Keratinocyte (primary cell): Measurements from ENCODE around the gene GAB1. TPM values are rescaled to one million over a fixed set of nuclear protein-coding genes. Genes with fewer than 3 reads are reported as not detected.

Experiments
- DNase-seq: peaks from one replicate; pipeline ENCODE4 v3.0.0-alpha.2; 2011; ENCODE audit warnings: low read depth, missing footprints, low spot score
- FAIRE-seq: peaks from 2 replicates; lab custom pipeline; 2011; peaks lifted over from hg19 to GRCh38; lab: Jason Lieb, UNC
- H2AFZ ChIP-seq: 2 replicates; pipeline ENCODE4 v1.6.0; 2012; ENCODE audit warnings: low read length, control low read depth, inconsistent platforms; ENCODE audit not compliant: control insufficient read depth
- H3K27ac ChIP-seq: 2 replicates; pipeline ENCODE4 v1.5.1; 2011; ENCODE audit warnings: low read length; ENCODE audit not compliant: control insufficient read depth, insufficient read depth
- H3K27me3 ChIP-seq: 3 replicates; pipeline ENCODE4 v1.6.0; 2011; ENCODE audit warnings: low read length; ENCODE audit not compliant: control insufficient read depth, insufficient read depth; ENCODE audit errors: extremely low read depth
- H3K36me3 ChIP-seq, 2 experiments: 2 replicates in 1 of 2; 3 replicates in 1 of 2; pipeline ENCODE4 v1.5.1; 2011; ENCODE audit warnings: low read length in 2 of 2, mild to moderate bottlenecking in 1 of 2; ENCODE audit not compliant: control insufficient read depth in 2 of 2, insufficient read depth in 2 of 2; ENCODE audit errors: extremely low read depth in 1 of 2
- H3K4me1 ChIP-seq: 3 replicates; pipeline ENCODE4 v1.5.1; 2011; ENCODE audit warnings: low read length; ENCODE audit not compliant: control insufficient read depth, insufficient read depth; ENCODE audit errors: extremely low read depth
- H3K4me2 ChIP-seq: 3 replicates; pipeline ENCODE4 v1.6.0; 2011; ENCODE audit warnings: low read depth, low read length; ENCODE audit not compliant: control insufficient read depth, insufficient read depth; ENCODE audit errors: extremely low read depth
- H3K4me3 ChIP-seq, 3 experiments: fragments of 200-600 bp in 1 of 3; sonication (generic) in 1 of 3; 2 replicates in 2 of 3; 3 replicates in 1 of 3; pipeline ENCODE4 v1.5.1; 2011 to 2016; ENCODE audit warnings: low read length in 3 of 3, mild to moderate bottlenecking in 3 of 3, control low read depth in 2 of 3, inconsistent platforms in 1 of 3, low read depth in 1 of 3, mixed read lengths in 1 of 3, mixed run types in 1 of 3, moderate library complexity in 1 of 3; ENCODE audit not compliant: control insufficient read depth in 2 of 3, insufficient read depth in 2 of 3; ENCODE audit errors: extremely low read depth in 1 of 3
- H3K79me2 ChIP-seq: 2 replicates; pipeline ENCODE4 v1.6.0; 2012; ENCODE audit warnings: low read length; ENCODE audit not compliant: control insufficient read depth, insufficient read depth
- H3K9ac ChIP-seq: 3 replicates; pipeline ENCODE4 v1.6.0; 2011; ENCODE audit warnings: low read length; ENCODE audit not compliant: control insufficient read depth, insufficient read depth; ENCODE audit errors: extremely low read depth
- H3K9me1 ChIP-seq: 3 replicates; pipeline ENCODE4 v1.6.0; 2011; ENCODE audit warnings: low read length; ENCODE audit not compliant: control insufficient read depth, insufficient read depth; ENCODE audit errors: extremely low read depth
- H3K9me3 ChIP-seq: 2 replicates; pipeline ENCODE4 v1.5.1; 2012; ENCODE audit warnings: low read depth, low read length; ENCODE audit not compliant: control insufficient read depth
- H4K20me1 ChIP-seq: 3 replicates; pipeline ENCODE4 v1.6.0; 2011; ENCODE audit warnings: low read length; ENCODE audit not compliant: control insufficient read depth, insufficient read depth; ENCODE audit errors: extremely low read depth
- EZH2 ChIP-seq: IDR thresholded peaks from one replicate; pipeline ENCODE4 v1.6.1; 2012; ENCODE audit warnings: inconsistent platforms, mild to moderate bottlenecking, low read length, moderate library complexity
- dilution Hi-C: fragments of 300-500 bp; cut with MboI; formaldehyde crosslinking; loops from one replicate; pipeline ENCODE4 v1.7.0; 2020; ENCODE audit warnings: low sequenced_read_pairs; ENCODE audit not compliant: extremely low pct_ligation_motif_present
- polyA plus RNA-seq, 5 experiments: library from polyadenylated mRNA; depleted of rRNA in 3 of 5; stranded (reverse) in 3 of 5; stranded (forward) in 1 of 5; unstranded in 1 of 5; fragments of >200 nt; gene quantifications; 1 replicate in 1 of 5; 2 replicates in 3 of 5; 3 replicates in 1 of 5; pipeline versions ENCODE4 v1.2.1 to v1.2.3, GENCODE V29; 2011 to 2012; ENCODE audit warnings: missing spikeins in 2 of 5, low read depth in 1 of 5, low replicate concordance in 1 of 5
- TF ChIP-seq, protein P1 (sequence below), 3 experiments: IDR thresholded peaks in 1 of 3; conservative IDR thresholded peaks in 1 of 3; optimal IDR thresholded peaks in 1 of 3; 2 replicates in 2 of 3; 3 replicates in 1 of 3; pipeline versions ENCODE3 to v1.5.1; 2011; ENCODE audit warnings: low read length in 3 of 3, mild to moderate bottlenecking in 3 of 3, moderate library complexity in 2 of 3, control low read depth in 1 of 3, inconsistent platforms in 1 of 3; ENCODE audit not compliant: insufficient read depth in 2 of 3; ENCODE audit errors: extremely low read depth in 1 of 3

Gene GAB1
- polyA plus RNA-seq, 1 donor (not counting 4 experiments of a cell fraction or from before 2014, with no cell fraction given), result 11.0 TPM

DNA sequence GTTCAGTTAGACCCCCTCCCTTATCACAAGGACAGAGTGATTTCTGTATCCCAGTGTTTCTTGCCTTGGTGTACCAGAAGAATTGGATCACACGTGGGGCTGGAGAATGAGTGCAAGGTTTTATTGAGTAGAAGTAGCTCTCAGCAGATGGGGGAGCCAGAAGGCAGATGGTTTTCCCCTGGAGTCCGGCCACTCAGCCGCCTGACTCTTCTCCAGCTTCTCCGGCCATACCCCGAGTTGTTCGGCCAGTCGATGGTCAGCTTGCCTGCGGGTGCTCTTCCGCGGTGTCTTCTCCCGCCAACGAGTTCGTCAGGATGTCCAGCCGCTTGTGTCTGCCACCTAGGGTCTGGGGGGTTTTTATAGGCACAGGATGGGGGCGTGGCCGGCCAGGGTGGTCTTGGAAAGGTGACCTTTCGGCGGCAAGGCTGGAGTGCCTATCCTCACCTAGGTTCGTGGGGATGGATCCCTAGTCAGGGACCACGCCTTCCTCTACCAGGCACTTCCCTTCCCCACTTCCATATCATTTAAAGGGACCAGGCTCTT is 14.5 kb downstream of the GAB1 start:
- TF ChIP-seq, protein P1, sequence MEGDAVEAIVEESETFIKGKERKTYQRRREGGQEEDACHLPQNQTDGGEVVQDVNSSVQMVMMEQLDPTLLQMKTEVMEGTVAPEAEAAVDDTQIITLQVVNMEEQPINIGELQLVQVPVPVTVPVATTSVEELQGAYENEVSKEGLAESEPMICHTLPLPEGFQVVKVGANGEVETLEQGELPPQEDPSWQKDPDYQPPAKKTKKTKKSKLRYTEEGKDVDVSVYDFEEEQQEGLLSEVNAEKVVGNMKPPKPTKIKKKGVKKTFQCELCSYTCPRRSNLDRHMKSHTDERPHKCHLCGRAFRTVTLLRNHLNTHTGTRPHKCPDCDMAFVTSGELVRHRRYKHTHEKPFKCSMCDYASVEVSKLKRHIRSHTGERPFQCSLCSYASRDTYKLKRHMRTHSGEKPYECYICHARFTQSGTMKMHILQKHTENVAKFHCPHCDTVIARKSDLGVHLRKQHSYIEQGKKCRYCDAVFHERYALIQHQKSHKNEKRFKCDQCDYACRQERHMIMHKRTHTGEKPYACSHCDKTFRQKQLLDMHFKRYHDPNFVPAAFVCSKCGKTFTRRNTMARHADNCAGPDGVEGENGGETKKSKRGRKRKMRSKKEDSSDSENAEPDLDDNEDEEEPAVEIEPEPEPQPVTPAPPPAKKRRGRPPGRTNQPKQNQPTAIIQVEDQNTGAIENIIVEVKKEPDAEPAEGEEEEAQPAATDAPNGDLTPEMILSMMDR (optimal IDR thresholded peaks at IDR 0.05 in 1 of 3, IDR thresholded peaks at IDR 0.05 in 1 of 3, conservative IDR thresholded peaks at IDR 0.05 in 1 of 3; ENCODE audit: extremely low read depth in 1 of 3, insufficient read depth in 2 of 3, low read length in 3 of 3), result no peak

DNA sequence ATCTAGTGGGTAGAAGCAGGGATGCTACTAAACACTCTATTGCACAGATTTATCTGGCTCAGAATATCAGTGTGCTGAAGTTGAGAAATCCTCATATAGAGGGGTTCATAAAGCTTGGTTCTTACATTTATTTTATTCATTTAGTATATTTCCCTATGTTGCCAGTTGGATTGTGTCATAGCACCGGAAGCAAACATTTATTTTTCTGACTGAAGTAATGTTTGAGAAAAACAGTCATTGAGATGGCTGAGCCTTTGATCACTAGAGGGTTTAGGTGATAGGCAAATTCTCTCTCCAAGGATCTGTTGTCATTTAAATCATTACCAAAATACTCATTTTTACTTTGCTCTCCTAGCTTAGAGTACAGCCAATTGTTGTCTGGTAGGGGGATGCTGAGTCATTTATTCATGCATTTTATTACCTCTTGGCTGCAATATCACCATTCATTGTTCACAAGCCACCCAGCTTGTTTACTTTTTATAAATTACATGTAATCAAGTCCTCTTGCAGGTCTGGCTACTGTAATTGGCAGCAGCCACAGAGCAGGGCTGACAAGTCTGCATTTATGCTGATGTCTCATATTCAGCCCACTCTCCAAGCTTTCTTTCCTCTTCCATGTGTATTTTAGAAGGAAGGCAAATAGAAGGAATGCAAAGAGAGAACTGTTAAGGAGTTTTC is 15.2 kb downstream of the GAB1 start:
- TF ChIP-seq EZH2, result no peak
- H3K9ac ChIP-seq, result peak overlapping the region; percentile 3
- H3K4me1 ChIP-seq, result peaks cover 42% of the 10 kb centered on the region
- no peaks in the 10 kb centered on the region for H4K20me1 ChIP-seq
- H3K9me1 ChIP-seq, result no peaks in the 10 kb centered on the region
- DNase-seq (no peak), FAIRE-seq (peak; percentile 43)
- H2AFZ ChIP-seq, result no peak overlapping the region
- dilution Hi-C loops, result no loop called here
- H3K27ac ChIP-seq, result peak overlapping the region; percentile 32
- peak overlapping the region; percentile 66 for H3K4me2 ChIP-seq
- H3K4me3 ChIP-seq, result peak overlapping the region in 1 of 3 experiments; percentile 6
- H3K9me3 ChIP-seq, result no peaks in the 10 kb centered on the region
- peaks cover 37% of the 10 kb centered on the region for H3K79me2 ChIP-seq
- H3K36me3 ChIP-seq, result peaks cover 0 to 4% of the 10 kb centered on the region in 2 experiments
- H3K27me3 ChIP-seq, result no peaks in the 10 kb centered on the region

More for the DNA sequence above, 14.5 kb downstream of the GAB1 start:
- Histone ChIP-seq H4K20me1 (no peaks in the 10 kb centered on the region), H3K79me2 (peaks cover 37% of the 10 kb centered on the region), H3K9me1 (no peaks in the 10 kb centered on the region), H3K9ac (no peak overlapping the region), H3K9me3 (no peaks in the 10 kb centered on the region), H3K4me1 (peaks cover 35% of the 10 kb centered on the region), H3K27ac (no peak overlapping the region), H2AFZ (no peak overlapping the region), H3K27me3 (no peaks in the 10 kb centered on the region), H3K36me3 (peaks cover 0 to 4% of the 10 kb centered on the region in 2 experiments), H3K4me2 (no peak overlapping the region), H3K4me3 (no peak overlapping the region)
- dilution Hi-C loops, result no loop called here
- DNase-seq (no peak), FAIRE-seq (no peak)
